GM23338 (cell line): Measurements from ENCODE around the gene ARHGEF2. TPM values are rescaled to one million over a fixed set of nuclear protein-coding genes. Genes with fewer than 3 reads are reported as not detected.

Experiments used
- CREB1 ChIP-seq: fragments of 250-450 bp; sonication (Bioruptor Pico); IDR thresholded peaks from 2 replicates; pipeline ENCODE4 v1.5.0; 2020; ENCODE audit warnings: low read depth, mild to moderate bottlenecking, moderate library complexity
- ETS1 ChIP-seq: IDR thresholded peaks from 2 replicates; pipeline ENCODE4 v1.6.1; 2016; ENCODE audit warnings: antibody characterized with exemption
- EZH2 ChIP-seq: fragments of 200-600 bp; sonication (generic); IDR thresholded peaks from one replicate; pipeline ENCODE4 v1.8.0; 2017; ENCODE audit warnings: antibody characterized with exemption, mild to moderate bottlenecking, low read depth; ENCODE audit not compliant: unreplicated experiment
- EZH2phosphoT487 ChIP-seq: fragments of 200-600 bp; sonication (generic); IDR thresholded peaks from one replicate; pipeline ENCODE4 v1.8.1; 2018; ENCODE audit warnings: antibody characterized with exemption; ENCODE audit not compliant: unreplicated experiment
- NANOG ChIP-seq: IDR thresholded peaks from 2 replicates; pipeline ENCODE4 v1.6.1; 2016; ENCODE audit warnings: antibody characterized with exemption, borderline replicate concordance
- POLR2AphosphoS5 ChIP-seq: IDR thresholded peaks from 2 replicates; pipeline ENCODE4 v1.6.1; 2016; ENCODE audit warnings: antibody characterized with exemption, low read depth
- REST ChIP-seq: IDR thresholded peaks from one replicate; pipeline ENCODE4 v1.6.1; 2018; ENCODE audit warnings: antibody characterized with exemption; ENCODE audit not compliant: unreplicated experiment
- STAT1 ChIP-seq: IDR thresholded peaks from one replicate; pipeline ENCODE4 v1.6.1; 2016; ENCODE audit warnings: antibody characterized with exemption; ENCODE audit not compliant: unreplicated experiment
- ZNF114 ChIP-seq: fragments of 250-450 bp; sonication (Bioruptor Pico); IDR thresholded peaks from 2 replicates; pipeline ENCODE4 v1.5.0; 2020; ENCODE audit warnings: mild to moderate bottlenecking, moderate library complexity
- ZNF331 ChIP-seq: fragments of 250-450 bp; sonication (Bioruptor Pico); IDR thresholded peaks from 2 replicates; pipeline ENCODE4 v1.5.0; 2020; ENCODE audit warnings: low read depth, mild to moderate bottlenecking, moderate library complexity
- ZNF462 ChIP-seq: fragments of 250-450 bp; sonication (Bioruptor Pico); IDR thresholded peaks from 2 replicates; pipeline ENCODE4 v1.5.0; 2020; ENCODE audit warnings: mild to moderate bottlenecking, moderate library complexity
- polyA plus RNA-seq: library from polyadenylated mRNA; unstranded; fragments of >200 nt; fragmentation: Nextera tagmentation; extraction: Ambion mirVana; gene quantifications from 2 replicates; pipeline ENCODE4 v1.2.1, GENCODE V29; 2016
- total RNA-seq: library from RNA; depleted of rRNA; stranded (reverse); fragments of >200 nt; shearing (Covaris generic); gene quantifications from 2 replicates; pipeline ENCODE4 v1.2.3, GENCODE V29; 2014

The ARHGEF2 gene
- total and polyA plus RNA-seq, 2 experiments from 2014 or later = 23.0 to 87.6 TPM

GRCh38 chr1:156021954-156022353 lies 43.6 kb upstream of the ARHGEF2 start (continued):
- TF ChIP-seq ZNF462 (CRISPR knock-in tag) = no peak
- TF ChIP-seq STAT1 = no peak
- TF ChIP-seq ETS1 = no peak
- TF ChIP-seq REST = no peak
- no peak for TF ChIP-seq EZH2phosphoT487
- no peak for TF ChIP-seq POLR2AphosphoS5
- no peak for TF ChIP-seq ZNF331 (CRISPR knock-in tag)
- TF ChIP-seq NANOG = no peak
- TF ChIP-seq EZH2 = no peak
- no peak for TF ChIP-seq ZNF114 (CRISPR knock-in tag)
- no peak for TF ChIP-seq CREB1 (CRISPR knock-in tag)
